ENCODE results near the gene UNC50. TPM values are rescaled to one million over a fixed set of nuclear protein-coding genes. Genes with fewer than 3 reads are reported as not detected.

The UNC50 gene
- total and polyA plus RNA-seq, 8 donors = 10.3 to 71.4 (median 36.2) TPM

DNA sequence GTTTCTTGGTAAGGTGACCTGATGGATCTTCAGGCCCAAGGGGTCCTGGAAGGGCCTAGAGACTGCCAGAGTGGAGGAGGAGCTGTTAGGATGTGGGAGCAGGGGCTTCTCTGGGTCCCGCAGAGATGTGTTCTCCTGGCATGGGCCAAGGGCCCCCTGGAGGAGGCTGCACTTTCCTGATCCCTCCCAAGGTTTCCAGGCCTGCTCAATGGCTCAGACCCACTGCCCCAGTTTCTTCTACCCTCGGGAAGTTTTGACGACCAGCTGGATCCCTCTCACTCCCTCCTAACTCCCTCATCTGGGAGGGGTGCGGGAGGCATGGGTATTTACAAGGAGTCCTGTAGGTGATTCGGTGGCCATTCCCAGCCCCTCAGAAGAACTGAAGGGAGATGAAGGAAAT is 36.2 kb upstream of the UNC50 start:
- H3K27ac ChIP-seq = no peak overlapping the region
- intact Hi-C loops (cut with DNase I; ENCODE audit: low total_unique reads) = no loop called here
- TF ChIP-seq POLR2A (IDR thresholded peaks at IDR 0.05) = no peak
- no peak for TF ChIP-seq POLR2AphosphoS5 (IDR thresholded peaks at IDR 0.05)
- TF ChIP-seq, protein P1, sequence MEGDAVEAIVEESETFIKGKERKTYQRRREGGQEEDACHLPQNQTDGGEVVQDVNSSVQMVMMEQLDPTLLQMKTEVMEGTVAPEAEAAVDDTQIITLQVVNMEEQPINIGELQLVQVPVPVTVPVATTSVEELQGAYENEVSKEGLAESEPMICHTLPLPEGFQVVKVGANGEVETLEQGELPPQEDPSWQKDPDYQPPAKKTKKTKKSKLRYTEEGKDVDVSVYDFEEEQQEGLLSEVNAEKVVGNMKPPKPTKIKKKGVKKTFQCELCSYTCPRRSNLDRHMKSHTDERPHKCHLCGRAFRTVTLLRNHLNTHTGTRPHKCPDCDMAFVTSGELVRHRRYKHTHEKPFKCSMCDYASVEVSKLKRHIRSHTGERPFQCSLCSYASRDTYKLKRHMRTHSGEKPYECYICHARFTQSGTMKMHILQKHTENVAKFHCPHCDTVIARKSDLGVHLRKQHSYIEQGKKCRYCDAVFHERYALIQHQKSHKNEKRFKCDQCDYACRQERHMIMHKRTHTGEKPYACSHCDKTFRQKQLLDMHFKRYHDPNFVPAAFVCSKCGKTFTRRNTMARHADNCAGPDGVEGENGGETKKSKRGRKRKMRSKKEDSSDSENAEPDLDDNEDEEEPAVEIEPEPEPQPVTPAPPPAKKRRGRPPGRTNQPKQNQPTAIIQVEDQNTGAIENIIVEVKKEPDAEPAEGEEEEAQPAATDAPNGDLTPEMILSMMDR (IDR thresholded peaks at IDR 0.05) = no peak
- TF ChIP-seq EP300 (IDR thresholded peaks at IDR 0.05) = no peak
- no peak for DNase-seq
- no peak overlapping the region for H3K4me3 ChIP-seq
- 76 to 91% (median 87%) methylated on average over 5 of the region's 5 CpGs for WGBS, 5 donors
- H3K27me3 ChIP-seq = no peaks in the 10 kb centered on the region
- H3K36me3 ChIP-seq = peaks cover 25 to 100% (median 99%) of the 10 kb centered on the region in 4 donors
- no peaks in the 10 kb centered on the region for H3K9me3 ChIP-seq
- H3K4me1 ChIP-seq = no peaks in the 10 kb centered on the region

DNA sequence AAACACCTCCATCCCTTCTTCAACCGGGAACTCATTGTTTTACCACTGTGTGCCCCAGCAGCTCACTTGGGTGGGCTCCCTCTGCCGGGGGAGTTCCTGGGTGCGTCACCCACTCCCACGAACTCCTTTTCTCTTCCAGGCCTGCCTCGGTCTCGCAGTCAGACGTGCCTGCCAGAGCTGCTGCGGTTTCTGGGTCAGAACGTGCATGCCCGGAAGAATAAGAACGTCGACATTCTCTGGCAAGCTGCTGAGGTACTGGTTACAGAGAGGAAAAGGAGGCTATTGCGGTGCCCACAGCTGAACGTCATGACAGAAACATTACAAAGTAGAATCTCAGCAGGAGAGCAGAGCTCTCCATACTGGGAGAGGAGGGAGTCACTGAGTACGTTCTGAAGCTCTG is 35.7 kb upstream of the UNC50 start:
- H3K9me3 ChIP-seq = no peaks in the 10 kb centered on the region
- no peaks in the 10 kb centered on the region for H3K4me1 ChIP-seq
- no peak for DNase-seq
- no peaks in the 10 kb centered on the region for H3K27me3 ChIP-seq
- no peak overlapping the region for H3K4me3 ChIP-seq
- TF ChIP-seq EP300 (IDR thresholded peaks at IDR 0.05) (no peak), POLR2A (IDR thresholded peaks at IDR 0.05) (no peak), POLR2AphosphoS5 (IDR thresholded peaks at IDR 0.05) (no peak)
- TF ChIP-seq, protein P1 (IDR thresholded peaks at IDR 0.05) = no peak
- 87 to 93% (median 92%) methylated on average over 15 of the region's 15 CpGs for WGBS, 5 donors
- no peak overlapping the region for H3K27ac ChIP-seq
- intact Hi-C loops (cut with DNase I; ENCODE audit: low total_unique reads) = no loop called here
- H3K36me3 ChIP-seq = peaks cover 26 to 100% (median 99%) of the 10 kb centered on the region in 4 donors

DNA sequence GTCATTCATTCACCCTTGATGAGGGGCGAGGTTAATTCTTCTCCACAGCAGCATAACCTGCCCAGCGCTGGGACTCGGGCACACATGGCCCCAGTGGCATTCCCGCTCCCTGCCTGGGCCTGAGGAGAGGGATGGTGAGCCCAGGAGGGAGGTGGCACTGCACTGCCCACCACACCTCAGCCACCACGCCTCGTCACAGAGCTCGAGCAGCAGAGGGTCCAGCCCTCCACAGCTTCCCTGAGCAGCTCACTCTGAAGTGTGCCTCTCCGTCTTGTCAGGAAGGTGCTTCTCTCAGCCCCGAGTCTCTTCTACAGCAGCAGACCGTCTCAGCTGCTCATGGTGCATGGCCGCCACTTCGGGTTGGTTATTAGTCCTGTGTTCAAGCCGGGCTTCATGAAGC is 35.0 kb upstream of the UNC50 start:
- H3K4me1 ChIP-seq = no peaks in the 10 kb centered on the region
- H3K4me3 ChIP-seq = no peak overlapping the region
- H3K27ac ChIP-seq = no peak overlapping the region
- TF ChIP-seq POLR2A (IDR thresholded peaks at IDR 0.05) (no peak), POLR2AphosphoS5 (IDR thresholded peaks at IDR 0.05) (no peak), EP300 (IDR thresholded peaks at IDR 0.05) (no peak)
- TF ChIP-seq, protein P1 (IDR thresholded peaks at IDR 0.05) = no peak
- DNase-seq = no peak
- no peaks in the 10 kb centered on the region for H3K9me3 ChIP-seq
- H3K36me3 ChIP-seq = peaks cover 30 to 100% (median 99%) of the 10 kb centered on the region in 4 donors
- H3K27me3 ChIP-seq = no peaks in the 10 kb centered on the region
- intact Hi-C loops (cut with DNase I; ENCODE audit: low total_unique reads) = no loop called here
- WGBS, 5 donors = 93 to 97% (median 95%) methylated on average over 11 to 13 of the region's 13 CpGs

DNA sequence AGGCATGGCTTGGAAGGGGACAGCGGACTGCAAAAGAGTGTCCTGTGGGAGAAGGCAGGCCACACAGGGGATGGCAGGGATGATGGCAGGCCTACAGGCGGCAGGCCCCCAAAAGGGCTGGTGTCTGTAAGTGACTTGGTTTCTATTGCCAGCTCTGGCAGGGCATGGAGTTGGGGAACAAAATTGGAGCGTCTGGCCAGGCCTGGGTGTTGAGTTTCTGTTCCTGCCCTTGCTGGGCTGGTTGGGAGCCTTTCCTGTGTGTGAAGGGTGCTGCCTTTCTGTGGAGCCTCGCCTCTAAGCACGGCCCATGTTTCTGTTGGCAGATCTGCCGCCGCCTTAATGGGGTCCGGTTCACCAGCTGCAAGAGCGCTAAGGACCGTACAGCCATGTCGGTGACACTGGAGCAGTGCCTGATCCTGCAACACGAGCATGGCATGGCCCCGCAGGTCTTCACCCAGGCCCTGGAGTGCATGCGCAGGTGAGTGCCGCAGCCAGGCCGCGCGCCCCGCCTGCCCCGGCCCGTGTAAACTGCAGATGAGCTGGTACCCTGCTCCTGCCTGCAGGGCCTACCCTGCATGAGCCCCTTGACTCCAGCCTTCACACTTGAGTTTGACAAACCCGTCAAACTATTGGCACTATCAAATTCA is 31.6 kb upstream of the UNC50 start:
- Histone ChIP-seq H3K36me3 (peaks cover 19 to 99% (median 95%) of the 10 kb centered on the region in 4 donors), H3K4me3 (no peak overlapping the region), H3K27ac (no peak overlapping the region), H3K9me3 (no peaks in the 10 kb centered on the region), H3K4me1 (no peaks in the 10 kb centered on the region), H3K27me3 (no peaks in the 10 kb centered on the region)
- DNase-seq = no peak
- TF ChIP-seq, protein P1 (IDR thresholded peaks at IDR 0.05) = no peak
- no peak for TF ChIP-seq EP300 (IDR thresholded peaks at IDR 0.05)
- TF ChIP-seq POLR2A (IDR thresholded peaks at IDR 0.05) = no peak
- TF ChIP-seq POLR2AphosphoS5 (IDR thresholded peaks at IDR 0.05) = no peak
- intact Hi-C loops (cut with DNase I; ENCODE audit: low total_unique reads) = no loop called here
- 93 to 98% (median 94%) methylated on average over 20 to 22 of the region's 22 CpGs for WGBS, 5 donors

All from stomach (tissue), 9 donors.